SK-N-SH (cell line): ENCODE data around the gene CRYM.

Source experiments
- EZH2phosphoT487 ChIP-seq: fragments of 200-600 bp; sonication (generic); IDR thresholded peaks from 2 replicates; pipeline ENCODE4 v1.6.1; 2017; ENCODE audit warnings: low read depth, mixed run types, mild to moderate bottlenecking, antibody characterized with exemption, moderate library complexity, borderline replicate concordance
- POLR2AphosphoS5 ChIP-seq: IDR thresholded peaks from 2 replicates; pipeline ENCODE4 v1.6.1; 2012; ENCODE audit warnings: low read depth, low read length
- RCOR1 ChIP-seq: fragments of 150-350 bp; IDR thresholded peaks from 2 replicates; pipeline ENCODE4 v1.6.1; 2017; ENCODE audit warnings: antibody characterized with exemption, low read length
- RXRA ChIP-seq: IDR thresholded peaks from 2 replicates; pipeline ENCODE4 v1.4.0; 2012; ENCODE audit warnings: low read depth, mild to moderate bottlenecking, borderline replicate concordance
- SIN3A ChIP-seq: IDR thresholded peaks from 2 replicates; pipeline ENCODE4 v1.6.1; 2012; ENCODE audit warnings: low read depth, mild to moderate bottlenecking, low read length, moderate library complexity, borderline replicate concordance
- SMC3 ChIP-seq: IDR thresholded peaks from 2 replicates; pipeline ENCODE4 v1.6.1; 2012; ENCODE audit warnings: low read depth, low read length, improper control_type of control experiment
- ZBTB33 ChIP-seq: IDR thresholded peaks from 2 replicates; pipeline ENCODE4 v1.4.0; 2012; ENCODE audit warnings: low read depth, borderline replicate concordance
- TF ChIP-seq, protein P1 (sequence below): IDR thresholded peaks from 2 replicates; pipeline ENCODE4 v1.6.1; 2012; ENCODE audit warnings: mild to moderate bottlenecking, low read depth, low read length, moderate library complexity
- TF ChIP-seq, protein P2 (sequence below): fragments of 200-600 bp; sonication (generic); IDR thresholded peaks from 2 replicates; pipeline ENCODE4 v1.6.1; 2017; ENCODE audit warnings: antibody characterized with exemption, mild to moderate bottlenecking, moderate library complexity
- TF ChIP-seq, protein P3 (sequence below): fragments of 150-350 bp; IDR thresholded peaks from 2 replicates; pipeline ENCODE4 v1.6.1; 2016; ENCODE audit warnings: mild to moderate bottlenecking, low read depth, low read length
- TF ChIP-seq, protein P4 (sequence below): IDR thresholded peaks from 2 replicates; pipeline ENCODE4 v1.4.0; 2012; ENCODE audit warnings: low read depth

- no peak for TF ChIP-seq RCOR1
- TF ChIP-seq, protein P1, sequence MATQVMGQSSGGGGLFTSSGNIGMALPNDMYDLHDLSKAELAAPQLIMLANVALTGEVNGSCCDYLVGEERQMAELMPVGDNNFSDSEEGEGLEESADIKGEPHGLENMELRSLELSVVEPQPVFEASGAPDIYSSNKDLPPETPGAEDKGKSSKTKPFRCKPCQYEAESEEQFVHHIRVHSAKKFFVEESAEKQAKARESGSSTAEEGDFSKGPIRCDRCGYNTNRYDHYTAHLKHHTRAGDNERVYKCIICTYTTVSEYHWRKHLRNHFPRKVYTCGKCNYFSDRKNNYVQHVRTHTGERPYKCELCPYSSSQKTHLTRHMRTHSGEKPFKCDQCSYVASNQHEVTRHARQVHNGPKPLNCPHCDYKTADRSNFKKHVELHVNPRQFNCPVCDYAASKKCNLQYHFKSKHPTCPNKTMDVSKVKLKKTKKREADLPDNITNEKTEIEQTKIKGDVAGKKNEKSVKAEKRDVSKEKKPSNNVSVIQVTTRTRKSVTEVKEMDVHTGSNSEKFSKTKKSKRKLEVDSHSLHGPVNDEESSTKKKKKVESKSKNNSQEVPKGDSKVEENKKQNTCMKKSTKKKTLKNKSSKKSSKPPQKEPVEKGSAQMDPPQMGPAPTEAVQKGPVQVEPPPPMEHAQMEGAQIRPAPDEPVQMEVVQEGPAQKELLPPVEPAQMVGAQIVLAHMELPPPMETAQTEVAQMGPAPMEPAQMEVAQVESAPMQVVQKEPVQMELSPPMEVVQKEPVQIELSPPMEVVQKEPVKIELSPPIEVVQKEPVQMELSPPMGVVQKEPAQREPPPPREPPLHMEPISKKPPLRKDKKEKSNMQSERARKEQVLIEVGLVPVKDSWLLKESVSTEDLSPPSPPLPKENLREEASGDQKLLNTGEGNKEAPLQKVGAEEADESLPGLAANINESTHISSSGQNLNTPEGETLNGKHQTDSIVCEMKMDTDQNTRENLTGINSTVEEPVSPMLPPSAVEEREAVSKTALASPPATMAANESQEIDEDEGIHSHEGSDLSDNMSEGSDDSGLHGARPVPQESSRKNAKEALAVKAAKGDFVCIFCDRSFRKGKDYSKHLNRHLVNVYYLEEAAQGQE, result no peak
- TF ChIP-seq, protein P2, sequence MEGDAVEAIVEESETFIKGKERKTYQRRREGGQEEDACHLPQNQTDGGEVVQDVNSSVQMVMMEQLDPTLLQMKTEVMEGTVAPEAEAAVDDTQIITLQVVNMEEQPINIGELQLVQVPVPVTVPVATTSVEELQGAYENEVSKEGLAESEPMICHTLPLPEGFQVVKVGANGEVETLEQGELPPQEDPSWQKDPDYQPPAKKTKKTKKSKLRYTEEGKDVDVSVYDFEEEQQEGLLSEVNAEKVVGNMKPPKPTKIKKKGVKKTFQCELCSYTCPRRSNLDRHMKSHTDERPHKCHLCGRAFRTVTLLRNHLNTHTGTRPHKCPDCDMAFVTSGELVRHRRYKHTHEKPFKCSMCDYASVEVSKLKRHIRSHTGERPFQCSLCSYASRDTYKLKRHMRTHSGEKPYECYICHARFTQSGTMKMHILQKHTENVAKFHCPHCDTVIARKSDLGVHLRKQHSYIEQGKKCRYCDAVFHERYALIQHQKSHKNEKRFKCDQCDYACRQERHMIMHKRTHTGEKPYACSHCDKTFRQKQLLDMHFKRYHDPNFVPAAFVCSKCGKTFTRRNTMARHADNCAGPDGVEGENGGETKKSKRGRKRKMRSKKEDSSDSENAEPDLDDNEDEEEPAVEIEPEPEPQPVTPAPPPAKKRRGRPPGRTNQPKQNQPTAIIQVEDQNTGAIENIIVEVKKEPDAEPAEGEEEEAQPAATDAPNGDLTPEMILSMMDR, result no peak
- TF ChIP-seq POLR2AphosphoS5, result no peak
- TF ChIP-seq, protein P3, sequence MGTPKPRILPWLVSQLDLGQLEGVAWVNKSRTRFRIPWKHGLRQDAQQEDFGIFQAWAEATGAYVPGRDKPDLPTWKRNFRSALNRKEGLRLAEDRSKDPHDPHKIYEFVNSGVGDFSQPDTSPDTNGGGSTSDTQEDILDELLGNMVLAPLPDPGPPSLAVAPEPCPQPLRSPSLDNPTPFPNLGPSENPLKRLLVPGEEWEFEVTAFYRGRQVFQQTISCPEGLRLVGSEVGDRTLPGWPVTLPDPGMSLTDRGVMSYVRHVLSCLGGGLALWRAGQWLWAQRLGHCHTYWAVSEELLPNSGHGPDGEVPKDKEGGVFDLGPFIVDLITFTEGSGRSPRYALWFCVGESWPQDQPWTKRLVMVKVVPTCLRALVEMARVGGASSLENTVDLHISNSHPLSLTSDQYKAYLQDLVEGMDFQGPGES, result no peak
- no peak for TF ChIP-seq SIN3A
- TF ChIP-seq EZH2phosphoT487, result no peak
- TF ChIP-seq, protein P4, sequence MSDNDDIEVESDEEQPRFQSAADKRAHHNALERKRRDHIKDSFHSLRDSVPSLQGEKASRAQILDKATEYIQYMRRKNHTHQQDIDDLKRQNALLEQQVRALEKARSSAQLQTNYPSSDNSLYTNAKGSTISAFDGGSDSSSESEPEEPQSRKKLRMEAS, result no peak
- no peak for TF ChIP-seq RXRA
- TF ChIP-seq ZBTB33, result no peak
- TF ChIP-seq SMC3, result no peak
Measured at GRCh38 chr16:21253470-21253869, 24.6 kb downstream of the CRYM start.
